IMR-90 (cell line): ENCODE results near the gene OPCML. TPM values are rescaled to one million over a fixed set of nuclear protein-coding genes. Genes with fewer than 3 reads are reported as not detected.

ENCODE experiments used
- ATAC-seq: fragments of 200-7000 bp; cut with Tn5 transposase; 2 replicates; pipeline ENCODE4 v1.9.1; 2020; ENCODE audit warnings: low read depth, mild to moderate bottlenecking, moderate library complexity
- BruUV-seq: library from RNA; stranded (reverse); fragments of 400-500 nt; replicated peaks from 2 replicates; lab custom pipeline; 2021; lab: Mats Ljungman, UMichigan
- CTCF ChIA-PET: fragments of 300-600 bp; formaldehyde crosslinking; extraction: SDS; loops from one replicate; lab custom pipeline; 2021; ENCODE audit warnings: antibody characterized with exemption; lab: Yijun Ruan, JAX
- POLR2A ChIA-PET: fragments of 300-600 bp; sonication (Branson Sonifier 250); formaldehyde crosslinking; loops from one replicate; lab custom pipeline; 2022; ENCODE audit warnings: antibody characterized with exemption; ENCODE audit not compliant: unreplicated experiment; lab: Charles Lee
- DNase-seq: peaks from one replicate; pipeline ENCODE4 v3.0.0; 2013
- H2AFZ ChIP-seq: replicated peaks from 2 replicates; pipeline ENCODE3; 2013; ENCODE audit warnings: low read length, mild to moderate bottlenecking; ENCODE audit not compliant: poor library complexity
- H2AK5ac ChIP-seq: 2 replicates; pipeline ENCODE4 v1.6.1; 2013; ENCODE audit warnings: low read depth, low read length, inconsistent platforms
- H2AK9ac ChIP-seq: replicated peaks from 2 replicates; pipeline ENCODE3; 2013; ENCODE audit warnings: mild to moderate bottlenecking, low read depth, low read length, moderate library complexity; ENCODE audit not compliant: poor library complexity
- H2BK120ac ChIP-seq: 2 replicates; pipeline ENCODE4 v1.6.1; 2013; ENCODE audit warnings: low read depth, low read length, inconsistent platforms
- H2BK15ac ChIP-seq: 3 replicates; pipeline ENCODE4 v1.6.1; 2013; ENCODE audit warnings: low read depth, low read length, inconsistent platforms
- H2BK20ac ChIP-seq: 2 replicates; pipeline ENCODE4 v1.6.1; 2013; ENCODE audit warnings: low read depth, mild to moderate bottlenecking, inconsistent platforms, low read length, moderate library complexity
- H2BK5ac ChIP-seq: 2 replicates; pipeline ENCODE4 v1.6.1; 2013; ENCODE audit warnings: mild to moderate bottlenecking, low read depth, low read length, inconsistent platforms; ENCODE audit not compliant: poor library complexity, severe bottlenecking
- H3K14ac ChIP-seq: replicated peaks from 2 replicates; pipeline ENCODE4 v1.6.1; 2013; ENCODE audit warnings: low read depth, low read length, inconsistent platforms
- H3K18ac ChIP-seq: 2 replicates; pipeline ENCODE4 v1.6.1; 2013; ENCODE audit warnings: low read depth, low read length, control low read depth
- H3K23ac ChIP-seq: 2 replicates; pipeline ENCODE4 v1.6.1; 2013; ENCODE audit warnings: low read depth, low read length, inconsistent platforms
- H3K27ac ChIP-seq: 2 replicates; pipeline ENCODE4 v1.5.1; 2013; ENCODE audit warnings: mild to moderate bottlenecking, control low read depth, low read length; ENCODE audit not compliant: insufficient read depth
- H3K27me3 ChIP-seq: 2 replicates; pipeline ENCODE4 v1.6.1; 2013; ENCODE audit warnings: low read length; ENCODE audit not compliant: control insufficient read depth, insufficient read depth
- H3K36me3 ChIP-seq: 2 replicates; pipeline ENCODE4 v1.6.1; 2013; ENCODE audit warnings: low read length, mixed read lengths; ENCODE audit not compliant: control insufficient read depth, insufficient read depth
- H3K4ac ChIP-seq: 2 replicates; pipeline ENCODE4 v1.6.1; 2013; ENCODE audit warnings: low read depth, low read length, inconsistent platforms
- H3K4me1 ChIP-seq: 2 replicates; pipeline ENCODE4 v1.6.1; 2013; ENCODE audit warnings: low read length, mixed read lengths; ENCODE audit not compliant: control insufficient read depth, insufficient read depth
- H3K4me2 ChIP-seq: 2 replicates; pipeline ENCODE4 v1.6.1; 2013; ENCODE audit warnings: low read depth, mild to moderate bottlenecking, control low read depth, low read length, moderate library complexity
- H3K4me3 ChIP-seq: 2 replicates; pipeline ENCODE4 v1.5.1; 2013; ENCODE audit warnings: low read depth, mild to moderate bottlenecking, control low read depth, low read length, moderate library complexity; ENCODE audit not compliant: insufficient read depth
- H3K56ac ChIP-seq: 2 replicates; pipeline ENCODE4 v1.6.1; 2013; ENCODE audit warnings: low read length, inconsistent platforms; ENCODE audit not compliant: insufficient read depth; ENCODE audit errors: extremely low read depth
- H3K79me1 ChIP-seq, 2 experiments: 2 replicates each; pipeline ENCODE4 v1.6.1; 2013; ENCODE audit warnings: low read length in 2 of 2, inconsistent platforms in 1 of 2, low read depth in 1 of 2
- H3K9ac ChIP-seq: 2 replicates; pipeline ENCODE4 v1.6.1; 2013; ENCODE audit warnings: low read depth, low read length, control low read depth
- H3K9me1 ChIP-seq: 2 replicates; pipeline ENCODE4 v1.6.1; 2013; ENCODE audit warnings: low read length, inconsistent platforms; ENCODE audit not compliant: insufficient read depth
- H3K9me3 ChIP-seq: 2 replicates; pipeline ENCODE4 v1.6.1; 2013; ENCODE audit warnings: low read length; ENCODE audit not compliant: control insufficient read depth, insufficient read depth
- H4K20me1 ChIP-seq: 2 replicates; pipeline ENCODE4 v1.6.1; 2013; ENCODE audit warnings: low read length, inconsistent platforms; ENCODE audit not compliant: insufficient read depth
- H4K5ac ChIP-seq: 2 replicates; pipeline ENCODE4 v1.6.1; 2013; ENCODE audit warnings: mild to moderate bottlenecking, low read depth, low read length, control low read depth
- H4K8ac ChIP-seq, 2 experiments: 2 replicates each; pipeline ENCODE4 v1.6.1; 2013; ENCODE audit warnings: low read depth in 2 of 2, low read length in 2 of 2, control low read depth in 1 of 2, inconsistent platforms in 1 of 2
- H4K91ac ChIP-seq: 2 replicates; pipeline ENCODE4 v1.6.1; 2013; ENCODE audit warnings: low read depth, low read length, inconsistent platforms; ENCODE audit not compliant: insufficient read depth
- CEBPB ChIP-seq: IDR thresholded peaks from 2 replicates; pipeline ENCODE4 v1.6.1; 2012; ENCODE audit warnings: low read depth, low read length, improper control_type of control experiment
- CHD1 ChIP-seq: IDR thresholded peaks from 2 replicates; pipeline ENCODE4 v1.6.1; 2012; ENCODE audit warnings: low read depth, low read length, improper control_type of control experiment
- FOS ChIP-seq: fragments of 150-350 bp; IDR thresholded peaks from 2 replicates; pipeline ENCODE4 v1.6.1; 2016; ENCODE audit warnings: low read depth, low read length
- MAFK ChIP-seq: IDR thresholded peaks from 2 replicates; pipeline ENCODE4 v1.6.1; 2012; ENCODE audit warnings: low read depth, low read length, improper control_type of control experiment
- NFE2L2 ChIP-seq: fragments of 150-350 bp; IDR thresholded peaks from 2 replicates; pipeline ENCODE4 v1.6.1; 2016; ENCODE audit warnings: low read depth, mild to moderate bottlenecking, low read length
- POLR2A ChIP-seq: IDR thresholded peaks from 2 replicates; pipeline ENCODE4 v1.6.1; 2012; ENCODE audit warnings: mild to moderate bottlenecking, low read depth, low read length
- WGBS, 2 experiments: methylation state at CpG; one replicate each; pipeline versions ENCODE4 v1.1.5 to v1.1.7; 2013; ENCODE audit warnings: missing lambda C conversion rate in 2 of 2; ENCODE audit not compliant: insufficient read length in 1 of 2; ENCODE audit errors: extremely low coverage in 2 of 2; 5-methylcytosine and 5-hydroxymethylcytosine counted together
- dilution Hi-C: fragments of 300-500 bp; cut with HindIII; formaldehyde crosslinking; loops from one replicate; pipeline ENCODE4 v1.14.3; 2018; ENCODE audit warnings: low sequenced_read_pairs; ENCODE audit not compliant: unreplicated experiment
- in situ Hi-C: fragments of 300-500 bp; cut with MboI; formaldehyde crosslinking; loops from 3 replicates; pipeline ENCODE4 v1.14.3; 2019; ENCODE audit warnings: low sequenced_read_pairs, inconsistent platforms, mixed read lengths
- intact Hi-C: fragments of 100-400 bp; cut with micrococcal nuclease; formaldehyde crosslinking; loops from 2 replicates; pipeline ENCODE4 v1.10.0; 2022
- polyA plus RNA-seq, 3 experiments: library from polyadenylated mRNA; depleted of rRNA; stranded (reverse); fragments of >200 nt; gene quantifications; 2 replicates each; pipeline ENCODE4 v1.2.3, GENCODE V29; 2012; ENCODE audit warnings: low replicate concordance in 1 of 3
- total RNA-seq: library from RNA; depleted of rRNA; stranded (reverse); fragments of >200 nt; gene quantifications from 2 replicates; pipeline ENCODE4 v1.2.3, GENCODE V29; 2012

OPCML gene
- total and polyA plus RNA-seq, 2 of the 4 experiments (the other 2 are of a cell fraction) = under 0.01 to 2.6 TPM

- Histone ChIP-seq H2BK120ac (no peak overlapping the region), H3K18ac (no peak overlapping the region), H3K27ac (no peak overlapping the region), H3K14ac (no peak overlapping the region), H2BK5ac (no peak overlapping the region), H2AFZ (no peak overlapping the region), H2BK20ac (no peak overlapping the region), H3K4me2 (no peak overlapping the region), H3K79me1 (no peaks in the 10 kb centered on the region), H2AK9ac (no peak overlapping the region), H4K20me1 (no peaks in the 10 kb centered on the region), H3K9me3 (peaks cover 14% of the 10 kb centered on the region), H4K8ac (no peak overlapping the region), H3K36me3 (no peaks in the 10 kb centered on the region), H3K27me3 (no peaks in the 10 kb centered on the region), H4K5ac (no peak overlapping the region), H3K4me1 (no peaks in the 10 kb centered on the region), H3K4me3 (no peak overlapping the region), H3K56ac (no peak overlapping the region), H4K91ac (no peak overlapping the region), H2AK5ac (no peak overlapping the region), H3K9me1 (no peaks in the 10 kb centered on the region), H2BK15ac (no peak overlapping the region), H3K23ac (no peak overlapping the region), H3K9ac (no peak overlapping the region), H3K4ac (no peak overlapping the region)
- TF ChIP-seq CHD1 = no peak
- no peak for TF ChIP-seq POLR2A
- no peak for TF ChIP-seq NFE2L2
- TF ChIP-seq CEBPB = no peak
- no peak for TF ChIP-seq FOS
- TF ChIP-seq MAFK = no peak
- BruUV-seq = no TSS peak
- ChIA-PET POLR2A (no interaction called here), CTCF (no interaction called here)
- dilution Hi-C loops = no loop called here
- DNase-seq (no peak), ATAC-seq (no peak)
- intact Hi-C loops = no loop called here
- in situ Hi-C loops = no loop called here
- WGBS, 2 experiments = 14% methylated on average over 1 of the region's 1 CpG; no CpG with 5 or more reads in 1 of the 2 experiments
Observed at GRCh38 chr11:133191931-133192330, 340.4 kb downstream of the OPCML start.
